Measurements from ENCODE around the gene CRIP3.

DNA sequence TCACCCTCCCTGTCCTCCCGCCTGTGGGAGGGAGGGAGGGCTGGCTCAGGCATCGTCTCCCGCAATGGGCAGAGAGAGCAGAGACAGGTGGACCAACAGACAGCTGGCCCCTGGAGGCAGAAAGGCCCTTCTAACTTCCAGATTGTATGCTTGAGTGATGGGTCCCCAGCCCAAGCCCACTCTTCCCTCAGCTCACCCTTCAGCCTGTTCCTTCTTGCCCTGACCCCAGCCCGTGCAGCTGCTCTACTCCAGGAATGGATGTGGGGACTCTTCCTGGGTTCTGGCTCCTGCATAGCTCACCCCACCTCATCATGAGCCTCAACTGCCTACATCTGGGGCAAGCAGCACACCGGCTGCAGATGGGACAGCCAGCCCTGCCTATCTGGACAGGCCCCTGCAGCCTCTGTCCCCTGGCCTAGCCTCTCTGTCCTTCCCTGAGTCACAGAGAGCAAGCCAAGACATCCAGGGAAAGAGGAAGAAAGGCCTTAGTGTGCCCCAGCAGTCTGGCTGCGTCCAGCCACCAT lies 22.1 kb downstream of the CRIP3 start:
- TF ChIP-seq, protein P1, sequence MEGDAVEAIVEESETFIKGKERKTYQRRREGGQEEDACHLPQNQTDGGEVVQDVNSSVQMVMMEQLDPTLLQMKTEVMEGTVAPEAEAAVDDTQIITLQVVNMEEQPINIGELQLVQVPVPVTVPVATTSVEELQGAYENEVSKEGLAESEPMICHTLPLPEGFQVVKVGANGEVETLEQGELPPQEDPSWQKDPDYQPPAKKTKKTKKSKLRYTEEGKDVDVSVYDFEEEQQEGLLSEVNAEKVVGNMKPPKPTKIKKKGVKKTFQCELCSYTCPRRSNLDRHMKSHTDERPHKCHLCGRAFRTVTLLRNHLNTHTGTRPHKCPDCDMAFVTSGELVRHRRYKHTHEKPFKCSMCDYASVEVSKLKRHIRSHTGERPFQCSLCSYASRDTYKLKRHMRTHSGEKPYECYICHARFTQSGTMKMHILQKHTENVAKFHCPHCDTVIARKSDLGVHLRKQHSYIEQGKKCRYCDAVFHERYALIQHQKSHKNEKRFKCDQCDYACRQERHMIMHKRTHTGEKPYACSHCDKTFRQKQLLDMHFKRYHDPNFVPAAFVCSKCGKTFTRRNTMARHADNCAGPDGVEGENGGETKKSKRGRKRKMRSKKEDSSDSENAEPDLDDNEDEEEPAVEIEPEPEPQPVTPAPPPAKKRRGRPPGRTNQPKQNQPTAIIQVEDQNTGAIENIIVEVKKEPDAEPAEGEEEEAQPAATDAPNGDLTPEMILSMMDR (IDR thresholded peaks at IDR 0.05) = no peak
- no peak for TF ChIP-seq POLR2A (IDR thresholded peaks at IDR 0.05)
